Uterus (tissue), 2 donors: ENCODE results near the gene PIH1D1.

ENCODE experiments used
- POLR2A ChIP-seq, 2 donors: fragments of 450-650 bp; IDR thresholded peaks; one replicate each; pipeline ENCODE4 v1.6.1; 2016; ENCODE audit warnings: antibody characterized with exemption in 2 of 2, mild to moderate bottlenecking in 1 of 2, moderate library complexity in 1 of 2
- TF ChIP-seq, protein P1 (sequence below), 4 experiments: fragments of 200-600 bp in 2 of 4; fragments of 450-650 bp in 2 of 4; sonication (generic) in 2 of 4; IDR thresholded peaks; one replicate each; pipeline ENCODE4 v1.5.1; 2016 to 2019; ENCODE audit warnings: antibody characterized with exemption in 4 of 4, mild to moderate bottlenecking in 2 of 4, moderate library complexity in 1 of 4

DNA sequence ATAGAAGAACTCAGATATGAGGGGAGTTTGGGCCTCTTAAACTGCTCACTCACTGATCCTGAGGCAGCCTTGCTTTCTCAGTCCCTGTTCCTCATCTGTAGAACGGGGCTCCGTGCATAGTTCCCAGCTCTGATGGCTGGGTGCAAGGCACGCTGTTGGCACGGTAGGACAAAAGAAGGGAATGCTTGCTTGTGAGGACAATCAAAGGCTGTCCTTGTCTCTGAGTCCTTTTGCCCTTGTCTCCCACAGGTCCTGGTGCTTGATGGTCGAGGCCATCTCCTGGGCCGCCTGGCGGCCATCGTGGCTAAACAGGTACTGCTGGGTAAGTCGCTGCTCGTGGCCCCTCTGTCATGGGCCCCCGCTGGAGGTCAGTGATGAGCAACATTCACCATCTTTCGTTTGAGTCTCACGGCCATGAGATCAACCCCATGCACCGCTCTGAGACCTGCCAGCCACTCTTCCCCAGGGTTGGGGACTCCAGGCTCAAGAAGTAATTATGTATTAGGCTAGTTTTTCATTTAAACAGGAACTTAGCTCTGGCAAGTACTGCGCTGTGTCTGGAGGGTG, 38.1 kb upstream of the PIH1D1 start:
- TF ChIP-seq, protein P1, sequence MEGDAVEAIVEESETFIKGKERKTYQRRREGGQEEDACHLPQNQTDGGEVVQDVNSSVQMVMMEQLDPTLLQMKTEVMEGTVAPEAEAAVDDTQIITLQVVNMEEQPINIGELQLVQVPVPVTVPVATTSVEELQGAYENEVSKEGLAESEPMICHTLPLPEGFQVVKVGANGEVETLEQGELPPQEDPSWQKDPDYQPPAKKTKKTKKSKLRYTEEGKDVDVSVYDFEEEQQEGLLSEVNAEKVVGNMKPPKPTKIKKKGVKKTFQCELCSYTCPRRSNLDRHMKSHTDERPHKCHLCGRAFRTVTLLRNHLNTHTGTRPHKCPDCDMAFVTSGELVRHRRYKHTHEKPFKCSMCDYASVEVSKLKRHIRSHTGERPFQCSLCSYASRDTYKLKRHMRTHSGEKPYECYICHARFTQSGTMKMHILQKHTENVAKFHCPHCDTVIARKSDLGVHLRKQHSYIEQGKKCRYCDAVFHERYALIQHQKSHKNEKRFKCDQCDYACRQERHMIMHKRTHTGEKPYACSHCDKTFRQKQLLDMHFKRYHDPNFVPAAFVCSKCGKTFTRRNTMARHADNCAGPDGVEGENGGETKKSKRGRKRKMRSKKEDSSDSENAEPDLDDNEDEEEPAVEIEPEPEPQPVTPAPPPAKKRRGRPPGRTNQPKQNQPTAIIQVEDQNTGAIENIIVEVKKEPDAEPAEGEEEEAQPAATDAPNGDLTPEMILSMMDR (IDR thresholded peaks at IDR 0.05) = no peak
- no peak for TF ChIP-seq POLR2A (IDR thresholded peaks at IDR 0.05)
